K562 (cell line): Measurements from ENCODE around the gene TMEM203. TPM values are rescaled to one million over a fixed set of nuclear protein-coding genes. Genes with fewer than 3 reads are reported as not detected.

Experiments
- EHMT2 ChIP-seq: fragments of 450-650 bp; IDR thresholded peaks from 2 replicates; pipeline ENCODE4 v1.6.1; 2018; ENCODE audit warnings: antibody characterized with exemption
- GMEB1 ChIP-seq: fragments of 250-450 bp; sonication (Bioruptor Pico); IDR thresholded peaks from 2 replicates; pipeline ENCODE4 v1.4.0; 2020; ENCODE audit warnings: mild to moderate bottlenecking
- HDAC3 ChIP-seq: fragments of 450-650 bp; IDR thresholded peaks from 2 replicates; pipeline ENCODE4 v1.6.1; 2018; ENCODE audit warnings: borderline replicate concordance, mild to moderate bottlenecking, moderate library complexity; ENCODE audit not compliant: partially characterized antibody
- KDM5B ChIP-seq: fragments of 200-600 bp; sonication (generic); IDR thresholded peaks from 2 replicates; pipeline ENCODE4 v1.6.1; 2012; ENCODE audit warnings: low read depth, mild to moderate bottlenecking, moderate library complexity, low read length, control low read depth, inconsistent platforms; ENCODE audit not compliant: insufficient replicate concordance
- PHF8 ChIP-seq: fragments of 200-600 bp; sonication (generic); IDR thresholded peaks from 2 replicates; pipeline ENCODE4 v1.6.1; 2012; ENCODE audit warnings: mixed run types, mild to moderate bottlenecking, inconsistent platforms, low read length, moderate library complexity, borderline replicate concordance
- SRSF9 ChIP-seq: fragments of 200-400 bp; formaldehyde crosslinking; IDR thresholded peaks from 2 replicates; pipeline ENCODE4 v1.6.1; 2017; ENCODE audit warnings: low read depth, low read length, borderline replicate concordance
- TEAD2 ChIP-seq: fragments of 450-650 bp; IDR thresholded peaks from 2 replicates; pipeline ENCODE4 v1.6.1; 2016; ENCODE audit warnings: missing genetic modification characterization, control low read depth, missing compliant biosample characterization
- ZFX ChIP-seq: sonication (generic); formaldehyde crosslinking; IDR thresholded peaks from 2 replicates; pipeline ENCODE4 v1.8.0; 2022; ENCODE audit warnings: mild to moderate bottlenecking, missing genetic modification reagents, moderate library complexity
- ZNF318 ChIP-seq, 2 experiments: fragments of 450-650 bp; IDR thresholded peaks; 2 replicates each; pipeline ENCODE4 v1.6.1; 2016; ENCODE audit warnings: mild to moderate bottlenecking in 2 of 2, borderline replicate concordance in 1 of 2, low read depth in 1 of 2, moderate library complexity in 1 of 2
- ZNF583 ChIP-seq: fragments of 250-450 bp; sonication (Bioruptor Pico); IDR thresholded peaks from 2 replicates; pipeline ENCODE4 v1.4.0; 2020
- ZNF655 ChIP-seq: fragments of 250-450 bp; sonication (Bioruptor Pico); IDR thresholded peaks from 2 replicates; pipeline ENCODE4 v1.5.0; 2021
- polyA plus RNA-seq, 8 experiments: library from polyadenylated mRNA; depleted of rRNA in 4 of 8; stranded (reverse) in 5 of 8; unstranded in 3 of 8; fragments of >200 nt; fragmentation: Nextera tagmentation in 2 of 8; fragmentation: Illumina TruSeq in 1 of 8; extraction: Ambion mirVana in 2 of 8; extraction: Trizol in 1 of 8; gene quantifications; 2 replicates each; pipeline versions ENCODE4 v1.2.1 to v1.2.3, GENCODE V29; 2011 to 2014; ENCODE audit warnings: inconsistent platforms in 1 of 8, missing spikeins in 1 of 8
- total RNA-seq, 7 experiments: library from RNA; depleted of rRNA in 6 of 7; stranded (reverse); fragments of >200 nt in 6 of 7; fragmentation: Illumina TruSeq in 2 of 7; extraction: Trizol in 2 of 7; gene quantifications; 2 replicates each; pipeline versions ENCODE4 v1.2.1 to v1.2.3, GENCODE V29; 2011 to 2021; ENCODE audit warnings: low replicate concordance in 1 of 7

Gene TMEM203
- total and polyA plus RNA-seq, 9 of the 15 experiments (the other 6 are each of a cell fraction or from before 2014, with no cell fraction given), result 8.8 to 59.5 (median 37.6) TPM

GRCh38 chr9:137222190-137223077 is 17.0 kb upstream of the TMEM203 start, which contains the start of gene RNF208 (continued):
- TF ChIP-seq ZNF655 (CRISPR knock-in tag), result no peak
- TF ChIP-seq KDM5B, result peak; percentile 29
- TF ChIP-seq GMEB1, result no peak
- no peak for TF ChIP-seq PHF8
- TF ChIP-seq ZFX (CRISPR knock-in tag), result 0 out of 2 replicates have a peak, but pooled peaks have one; percentile 39
- no peak for TF ChIP-seq SRSF9
- TF ChIP-seq ZNF318 (IDR thresholded peaks at IDR 0.05; ENCODE audit: borderline replicate concordance in 1 of 2, low read depth in 1 of 2), result no peak
- TF ChIP-seq TEAD2 (tag), result no peak
- TF ChIP-seq HDAC3, result no peak
- TF ChIP-seq EHMT2, result no peak
- 0 out of 2 replicates have a peak, but pooled peaks have one; percentile 25 for TF ChIP-seq ZNF583 (CRISPR knock-in tag)
